Mesendoderm (in vitro differentiated cells): ENCODE measurements around the gene TMPRSS4.

Source experiments
- DNase-seq: peaks from one replicate; pipeline ENCODE4 v3.0.0; 2013
- H2AK5ac ChIP-seq: 2 replicates; pipeline ENCODE4 v1.6.1; 2013; ENCODE audit warnings: low read length, inconsistent platforms
- H2BK120ac ChIP-seq: 2 replicates; pipeline ENCODE4 v1.6.1; 2013; ENCODE audit warnings: low read depth, mild to moderate bottlenecking, low read length, moderate library complexity, mixed read lengths
- H2BK15ac ChIP-seq: replicated peaks from 2 replicates; pipeline ENCODE4 v1.6.1; 2013; ENCODE audit warnings: low read depth, mild to moderate bottlenecking, moderate library complexity
- H2BK5ac ChIP-seq: 2 replicates; pipeline ENCODE4 v1.6.1; 2013; ENCODE audit warnings: low read length, inconsistent platforms
- H3K18ac ChIP-seq: 2 replicates; pipeline ENCODE4 v1.6.1; 2013; ENCODE audit warnings: mild to moderate bottlenecking, low read length, mixed read lengths
- H3K23ac ChIP-seq: one replicate; pipeline ENCODE4 v1.6.1; 2013; ENCODE audit warnings: low read length
- H3K27ac ChIP-seq: 2 replicates; pipeline ENCODE4 v1.5.1; 2013; ENCODE audit warnings: low read depth, mild to moderate bottlenecking, inconsistent platforms, low read length, moderate library complexity
- H3K27me3 ChIP-seq: 2 replicates; pipeline ENCODE4 v1.6.1; 2013; ENCODE audit warnings: low read length, control low read depth, mild to moderate bottlenecking, inconsistent platforms; ENCODE audit not compliant: insufficient read depth, poor library complexity
- H3K36me3 ChIP-seq: 2 replicates; pipeline ENCODE4 v1.6.1; 2013; ENCODE audit warnings: low read length, inconsistent platforms; ENCODE audit not compliant: control insufficient read depth, insufficient read depth
- H3K4ac ChIP-seq: one replicate; pipeline ENCODE4 v1.6.1; 2013; ENCODE audit warnings: low read depth, mild to moderate bottlenecking, low read length, moderate library complexity
- H3K4me1 ChIP-seq: 2 replicates; pipeline ENCODE4 v1.6.1; 2013; ENCODE audit warnings: low read depth, low read length, inconsistent platforms; ENCODE audit not compliant: control insufficient read depth
- H3K4me2 ChIP-seq: 2 replicates; pipeline ENCODE4 v1.6.1; 2013; ENCODE audit warnings: low read length
- H3K4me3 ChIP-seq: 2 replicates; pipeline ENCODE4 v1.5.1; 2013; ENCODE audit warnings: mild to moderate bottlenecking, low read length
- H3K56ac ChIP-seq: one replicate; pipeline ENCODE4 v1.6.1; 2013; ENCODE audit warnings: low read length
- H3K79me1 ChIP-seq: 2 replicates; pipeline ENCODE4 v1.6.1; 2013; ENCODE audit warnings: low read length, inconsistent platforms
- H3K79me2 ChIP-seq: 2 replicates; pipeline ENCODE4 v1.6.1; 2013; ENCODE audit warnings: mild to moderate bottlenecking, low read length; ENCODE audit not compliant: control insufficient read depth, insufficient read depth
- H3K9ac ChIP-seq: 2 replicates; pipeline ENCODE4 v1.6.1; 2013; ENCODE audit warnings: low read length, inconsistent platforms
- H4K5ac ChIP-seq: one replicate; pipeline ENCODE4 v1.6.1; 2013; ENCODE audit warnings: low read length
- H4K8ac ChIP-seq: one replicate; pipeline ENCODE4 v1.6.1; 2013; ENCODE audit warnings: low read depth, mild to moderate bottlenecking, control low read depth, low read length, moderate library complexity
- whole genome bisulfite sequencing: extraction: QIAGEN DNeasy Blood & Tissue Kit; methylation state at CpG from one replicate; pipeline ENCODE4 v1.1.7; 2013; ENCODE audit warnings: low lambda C conversion rate, missing lambda C conversion rate; ENCODE audit not compliant: insufficient coverage; ENCODE audit errors: extremely low coverage; 5-methylcytosine and 5-hydroxymethylcytosine counted together

TMPRSS4 gene

GRCh38 chr11:118048472-118049370 lies 28.2 kb upstream of the TMPRSS4 start:
- H3K18ac ChIP-seq = no peak overlapping the region
- WGBS = no CpG with 5 or more reads among the region's 11 CpGs
- no peaks in the 10 kb centered on the region for H3K27me3 ChIP-seq

GRCh38 chr11:118049771-118050170 lies 27.1 kb upstream of the TMPRSS4 start:
- Histone ChIP-seq H3K23ac (no peak overlapping the region), H3K4me1 (no peaks in the 10 kb centered on the region), H3K4ac (no peak overlapping the region), H3K36me3 (no peaks in the 10 kb centered on the region), H3K27ac (no peak overlapping the region), H3K9ac (no peak overlapping the region), H3K56ac (no peak overlapping the region), H4K8ac (no peak overlapping the region), H3K18ac (no peak overlapping the region), H3K4me3 (no peak overlapping the region), H4K5ac (no peak overlapping the region), H2BK5ac (no peak overlapping the region), H2AK5ac (no peak overlapping the region), H3K4me2 (no peak overlapping the region), H3K79me2 (no peaks in the 10 kb centered on the region), H3K79me1 (no peaks in the 10 kb centered on the region), H3K27me3 (no peaks in the 10 kb centered on the region), H2BK120ac (no peak overlapping the region), H2BK15ac (no peak overlapping the region)
- no peak for DNase-seq
- WGBS = no CpG with 5 or more reads among the region's 6 CpGs

More at GRCh38 chr11:118048472-118049370, 28.2 kb upstream of the TMPRSS4 start:
- H3K79me2 ChIP-seq = no peaks in the 10 kb centered on the region
- H3K4me3 ChIP-seq = no peak overlapping the region
- H3K23ac ChIP-seq = no peak overlapping the region
- no peak overlapping the region for H3K27ac ChIP-seq
- H3K36me3 ChIP-seq = no peaks in the 10 kb centered on the region
- no peak overlapping the region for H2BK120ac ChIP-seq
- H2BK15ac ChIP-seq = no peak overlapping the region
- no peak overlapping the region for H2BK5ac ChIP-seq
- H3K9ac ChIP-seq = no peak overlapping the region
- H3K56ac ChIP-seq = no peak overlapping the region
- H4K8ac ChIP-seq = no peak overlapping the region
- H3K4me1 ChIP-seq = no peaks in the 10 kb centered on the region
- H3K4me2 ChIP-seq = no peak overlapping the region
- no peak overlapping the region for H4K5ac ChIP-seq
- H3K79me1 ChIP-seq = no peaks in the 10 kb centered on the region
- no peak overlapping the region for H2AK5ac ChIP-seq
- H3K4ac ChIP-seq = no peak overlapping the region
- no peak for DNase-seq

- Histone ChIP-seq H3K27ac (no peak overlapping the region), H3K9ac (no peak overlapping the region), H3K4me2 (no peak overlapping the region), H2BK120ac (no peak overlapping the region), H3K79me1 (no peaks in the 10 kb centered on the region), H2BK15ac (no peak overlapping the region), H4K5ac (no peak overlapping the region), H3K23ac (no peak overlapping the region), H3K18ac (no peak overlapping the region), H3K4me3 (no peak overlapping the region), H3K4ac (no peak overlapping the region), H2AK5ac (no peak overlapping the region), H3K4me1 (no peaks in the 10 kb centered on the region), H3K56ac (no peak overlapping the region), H4K8ac (no peak overlapping the region), H3K79me2 (no peaks in the 10 kb centered on the region), H3K27me3 (no peaks in the 10 kb centered on the region), H2BK5ac (no peak overlapping the region), H3K36me3 (no peaks in the 10 kb centered on the region)
- WGBS = no CpG with 5 or more reads among the region's 7 CpGs
- no peak for DNase-seq
Observed at GRCh38 chr11:118050208-118050891, 26.5 kb upstream of the TMPRSS4 start.

GRCh38 chr11:118051136-118051610 lies 25.7 kb upstream of the TMPRSS4 start:
- no peak overlapping the region for H3K4me2 ChIP-seq
- H4K5ac ChIP-seq = no peak overlapping the region
- no peak overlapping the region for H4K8ac ChIP-seq
- no peaks in the 10 kb centered on the region for H3K4me1 ChIP-seq
- H3K27ac ChIP-seq = no peak overlapping the region
- WGBS = no CpG with 5 or more reads among the region's 7 CpGs
- no peak overlapping the region for H3K4ac ChIP-seq
- no peak overlapping the region for H3K4me3 ChIP-seq
- no peak for DNase-seq
- H3K23ac ChIP-seq = no peak overlapping the region
- no peak overlapping the region for H3K9ac ChIP-seq
- no peaks in the 10 kb centered on the region for H3K79me1 ChIP-seq
- H3K36me3 ChIP-seq = no peaks in the 10 kb centered on the region
- no peak overlapping the region for H2BK5ac ChIP-seq
- no peaks in the 10 kb centered on the region for H3K27me3 ChIP-seq
- H3K79me2 ChIP-seq = no peaks in the 10 kb centered on the region
- H2BK120ac ChIP-seq = no peak overlapping the region
- no peak overlapping the region for H2BK15ac ChIP-seq
- H3K56ac ChIP-seq = no peak overlapping the region
- no peak overlapping the region for H3K18ac ChIP-seq
- no peak overlapping the region for H2AK5ac ChIP-seq

- H3K4me2 ChIP-seq = no peak overlapping the region
- H2BK120ac ChIP-seq = no peak overlapping the region
- H3K79me2 ChIP-seq = no peaks in the 10 kb centered on the region
- H3K9ac ChIP-seq = no peak overlapping the region
- no peak overlapping the region for H3K56ac ChIP-seq
- H2BK5ac ChIP-seq = no peak overlapping the region
- no peak overlapping the region for H3K23ac ChIP-seq
- no peak overlapping the region for H3K4me3 ChIP-seq
- no peaks in the 10 kb centered on the region for H3K79me1 ChIP-seq
- H4K8ac ChIP-seq = no peak overlapping the region
- H3K4me1 ChIP-seq = no peaks in the 10 kb centered on the region
- H2BK15ac ChIP-seq = no peak overlapping the region
- H4K5ac ChIP-seq = no peak overlapping the region
- H3K4ac ChIP-seq = no peak overlapping the region
- H3K27ac ChIP-seq = no peak overlapping the region
- DNase-seq = no peak
- H3K36me3 ChIP-seq = no peaks in the 10 kb centered on the region
- H3K27me3 ChIP-seq = no peaks in the 10 kb centered on the region
- WGBS = no CpG with 5 or more reads among the region's 16 CpGs
- no peak overlapping the region for H2AK5ac ChIP-seq
- no peak overlapping the region for H3K18ac ChIP-seq
Observed at GRCh38 chr11:118051611-118052461, 25.0 kb upstream of the TMPRSS4 start.
